Smooth muscle cell (in vitro differentiated cells): ENCODE results near the gene IL1R1. TPM values are rescaled to one million over a fixed set of nuclear protein-coding genes. Genes with fewer than 3 reads are reported as not detected.

Experiments used
- DNase-seq: peaks from one replicate; lab custom pipeline; 2025; ENCODE audit not compliant: unreplicated experiment; lab: John Stamatoyannopoulos, UW
- H2AFZ ChIP-seq: fragments of 200-600 bp; sonication (generic); 2 replicates; pipeline ENCODE4 v1.6.0; 2016; ENCODE audit warnings: antibody characterized with exemption, low read depth, mild to moderate bottlenecking
- H3F3A ChIP-seq: fragments of 200-600 bp; sonication (generic); 2 replicates; pipeline ENCODE4 v1.6.0; 2017; ENCODE audit warnings: antibody characterized with exemption, low read depth
- H3K27ac ChIP-seq: fragments of 200-600 bp; sonication (generic); 2 replicates; pipeline ENCODE4 v1.5.1; 2016; ENCODE audit warnings: low read depth, mild to moderate bottlenecking
- H3K27me3 ChIP-seq: fragments of 200-600 bp; sonication (generic); 2 replicates; pipeline ENCODE4 v1.6.1; 2016; ENCODE audit warnings: low read depth, mild to moderate bottlenecking
- H3K36me3 ChIP-seq: fragments of 200-600 bp; sonication (generic); 2 replicates; pipeline ENCODE4 v1.5.1; 2016; ENCODE audit warnings: low read depth
- H3K4me1 ChIP-seq: fragments of 200-600 bp; sonication (generic); 2 replicates; pipeline ENCODE4 v1.5.1; 2016; ENCODE audit warnings: low read depth
- H3K4me2 ChIP-seq: fragments of 200-600 bp; sonication (generic); 2 replicates; pipeline ENCODE4 v1.6.0; 2016; ENCODE audit warnings: mild to moderate bottlenecking
- H3K4me3 ChIP-seq: fragments of 200-600 bp; sonication (generic); 2 replicates; pipeline ENCODE4 v1.5.1; 2016; ENCODE audit warnings: mild to moderate bottlenecking
- H3K79me2 ChIP-seq: fragments of 200-600 bp; sonication (generic); 2 replicates; pipeline ENCODE4 v1.6.0; 2016; ENCODE audit warnings: low read depth, mild to moderate bottlenecking
- H3K9ac ChIP-seq: fragments of 200-600 bp; sonication (generic); 2 replicates; pipeline ENCODE4 v1.6.0; 2016; ENCODE audit warnings: low read depth
- H3K9me3 ChIP-seq: fragments of 200-600 bp; sonication (generic); replicated peaks from 2 replicates; pipeline ENCODE4 v1.5.1; 2016; ENCODE audit warnings: low read depth
- H4K20me1 ChIP-seq: fragments of 200-600 bp; sonication (generic); 2 replicates; pipeline ENCODE4 v1.6.0; 2016; ENCODE audit warnings: low read depth
- WGBS: methylation state at CpG from one replicate; pipeline ENCODE4 v1.1.7; 2016; ENCODE audit warnings: low lambda C conversion rate; 5-methylcytosine and 5-hydroxymethylcytosine counted together
- polyA plus RNA-seq: library from polyadenylated mRNA; unstranded; fragments of >200 nt; fragmentation: Nextera tagmentation; extraction: Ambion mirVana; gene quantifications from 2 replicates; pipeline ENCODE4 v1.2.1, GENCODE V29; 2016
- total RNA-seq: library from RNA; depleted of rRNA; stranded (reverse); fragments of >200 nt; gene quantifications from 2 replicates; pipeline ENCODE4 v1.2.3, GENCODE V29; 2014
- TF ChIP-seq, protein P1 (sequence below): fragments of 200-600 bp; sonication (generic); IDR thresholded peaks from 2 replicates; pipeline ENCODE4 v1.5.1; 2017; ENCODE audit warnings: borderline replicate concordance, mild to moderate bottlenecking, antibody characterized with exemption; ENCODE audit not compliant: insufficient read depth, poor library complexity, severe bottlenecking

IL1R1 gene
- total and polyA plus RNA-seq, 2 experiments from 2014 or later, result 26.8 to 32.4 TPM

GRCh38 chr2:102126660-102127059 is 15.9 kb upstream of the IL1R1 start:
- TF ChIP-seq, protein P1, sequence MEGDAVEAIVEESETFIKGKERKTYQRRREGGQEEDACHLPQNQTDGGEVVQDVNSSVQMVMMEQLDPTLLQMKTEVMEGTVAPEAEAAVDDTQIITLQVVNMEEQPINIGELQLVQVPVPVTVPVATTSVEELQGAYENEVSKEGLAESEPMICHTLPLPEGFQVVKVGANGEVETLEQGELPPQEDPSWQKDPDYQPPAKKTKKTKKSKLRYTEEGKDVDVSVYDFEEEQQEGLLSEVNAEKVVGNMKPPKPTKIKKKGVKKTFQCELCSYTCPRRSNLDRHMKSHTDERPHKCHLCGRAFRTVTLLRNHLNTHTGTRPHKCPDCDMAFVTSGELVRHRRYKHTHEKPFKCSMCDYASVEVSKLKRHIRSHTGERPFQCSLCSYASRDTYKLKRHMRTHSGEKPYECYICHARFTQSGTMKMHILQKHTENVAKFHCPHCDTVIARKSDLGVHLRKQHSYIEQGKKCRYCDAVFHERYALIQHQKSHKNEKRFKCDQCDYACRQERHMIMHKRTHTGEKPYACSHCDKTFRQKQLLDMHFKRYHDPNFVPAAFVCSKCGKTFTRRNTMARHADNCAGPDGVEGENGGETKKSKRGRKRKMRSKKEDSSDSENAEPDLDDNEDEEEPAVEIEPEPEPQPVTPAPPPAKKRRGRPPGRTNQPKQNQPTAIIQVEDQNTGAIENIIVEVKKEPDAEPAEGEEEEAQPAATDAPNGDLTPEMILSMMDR, result no peak
- H3K27ac ChIP-seq, result peak overlapping the region; percentile 82
- no peak overlapping the region for H2AFZ ChIP-seq
- H3K4me3 ChIP-seq, result no peak overlapping the region
- H4K20me1 ChIP-seq, result no peaks in the 10 kb centered on the region
- no peaks in the 10 kb centered on the region for H3K9me3 ChIP-seq
- WGBS, result 54% methylated on average over 2 of the region's 2 CpGs
- DNase-seq, result no peak
- peaks cover 5% of the 10 kb centered on the region for H3F3A ChIP-seq
- no peaks in the 10 kb centered on the region for H3K79me2 ChIP-seq
- no peaks in the 10 kb centered on the region for H3K36me3 ChIP-seq
- no peaks in the 10 kb centered on the region for H3K27me3 ChIP-seq
- H3K9ac ChIP-seq, result no peak overlapping the region
- no peaks in the 10 kb centered on the region for H3K4me1 ChIP-seq
- H3K4me2 ChIP-seq, result peak overlapping the region; percentile 49

DNA sequence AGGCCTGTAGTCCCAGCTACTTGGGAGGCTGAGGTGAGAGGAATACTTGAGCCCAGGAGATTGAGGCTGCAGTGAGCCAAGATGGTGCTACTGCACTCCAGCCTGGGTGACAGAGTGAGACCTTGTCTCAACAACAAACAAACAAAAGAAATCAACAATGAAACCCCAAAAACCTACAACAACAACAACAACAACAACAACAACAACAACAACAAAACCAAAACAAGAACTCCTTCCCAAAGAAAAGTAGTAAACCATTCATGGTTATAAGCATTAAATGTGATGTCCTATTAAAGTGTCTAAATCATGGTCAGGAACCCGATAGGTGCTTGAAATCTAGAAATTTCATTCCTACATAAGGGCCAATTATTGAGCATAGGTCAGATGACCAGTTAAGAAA is 13.5 kb upstream of the IL1R1 start:
- Histone ChIP-seq H3K4me1 (no peaks in the 10 kb centered on the region), H3K9me3 (no peaks in the 10 kb centered on the region), H3K27me3 (no peaks in the 10 kb centered on the region), H3K4me3 (no peak overlapping the region), H3K27ac (no peak overlapping the region), H2AFZ (no peak overlapping the region), H3K9ac (no peak overlapping the region), H3F3A (peaks cover 4% of the 10 kb centered on the region), H4K20me1 (no peaks in the 10 kb centered on the region), H3K79me2 (no peaks in the 10 kb centered on the region), H3K4me2 (no peak overlapping the region), H3K36me3 (no peaks in the 10 kb centered on the region)
- WGBS, result 97% methylated on average over 1 of the region's 1 CpG
- TF ChIP-seq, protein P1, result no peak
- DNase-seq, result no peak

DNA sequence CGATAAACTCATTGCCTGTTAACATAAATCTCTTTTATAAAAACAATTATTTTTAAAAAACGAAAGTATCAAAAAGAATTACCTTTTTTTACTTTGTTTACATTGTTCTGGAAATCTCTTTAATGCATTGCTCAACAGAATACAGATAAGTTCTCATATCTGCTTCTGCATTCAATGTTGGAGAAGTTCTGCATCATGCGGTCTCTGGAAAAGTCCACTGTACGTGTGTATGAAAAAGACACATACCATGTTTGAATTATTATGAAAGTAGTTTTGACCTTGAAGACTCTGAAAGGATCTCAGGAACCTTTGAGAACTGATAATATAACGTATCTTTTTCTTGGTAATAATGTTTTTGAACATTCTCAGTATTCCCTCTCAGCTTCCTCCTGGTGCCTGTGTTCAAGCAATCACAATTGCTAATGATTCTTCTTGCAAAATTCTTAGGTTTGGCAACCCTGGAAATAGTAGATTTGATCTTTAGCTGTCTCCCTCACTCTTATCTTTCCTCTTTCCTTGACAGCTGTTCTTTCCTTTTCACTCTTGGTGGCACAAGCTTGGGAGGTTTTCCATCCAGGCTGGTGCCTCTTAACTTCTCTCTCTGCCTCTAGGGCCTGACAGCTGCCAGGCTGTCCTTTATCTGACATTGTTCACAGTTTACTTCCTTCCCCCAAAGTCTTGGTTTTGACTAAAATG is 12.4 kb upstream of the IL1R1 start:
- Histone ChIP-seq H3K27me3 (no peaks in the 10 kb centered on the region), H3K9ac (no peak overlapping the region), H3K4me3 (no peak overlapping the region), H3K4me2 (peak overlapping the region; percentile 23), H3K9me3 (no peaks in the 10 kb centered on the region), H3K27ac (peak overlapping the region; percentile 46), H3K36me3 (no peaks in the 10 kb centered on the region), H3K4me1 (no peaks in the 10 kb centered on the region), H3F3A (peaks cover 4% of the 10 kb centered on the region), H4K20me1 (no peaks in the 10 kb centered on the region), H2AFZ (no peak overlapping the region), H3K79me2 (no peaks in the 10 kb centered on the region)
- WGBS, result 80% methylated on average over 5 of the region's 5 CpGs
- TF ChIP-seq, protein P1, result no peak
- DNase-seq, result no peak

DNA sequence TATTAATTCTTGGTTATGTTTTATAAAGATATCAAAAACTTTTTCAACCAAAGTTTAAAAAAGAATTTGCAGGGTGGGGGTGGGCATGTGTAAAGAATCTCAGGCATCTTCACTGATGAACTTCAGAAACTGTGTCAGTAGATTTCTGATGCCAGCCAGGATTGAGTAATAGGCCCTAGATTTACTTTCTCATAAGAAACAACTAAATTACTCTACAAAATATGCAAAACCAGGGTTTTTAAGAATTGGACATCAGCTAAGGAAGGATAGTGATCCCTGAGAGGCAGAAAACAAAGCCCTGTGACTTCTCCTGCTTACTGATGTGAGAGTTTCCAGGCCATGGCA is 11.9 kb upstream of the IL1R1 start:
- Histone ChIP-seq H3K9me3 (no peaks in the 10 kb centered on the region), H3K27me3 (no peaks in the 10 kb centered on the region), H2AFZ (no peak overlapping the region), H4K20me1 (no peaks in the 10 kb centered on the region), H3K4me2 (peak overlapping the region; percentile 23), H3F3A (peaks cover 4% of the 10 kb centered on the region), H3K4me1 (no peaks in the 10 kb centered on the region), H3K36me3 (no peaks in the 10 kb centered on the region), H3K27ac (peak overlapping the region; percentile 46), H3K79me2 (no peaks in the 10 kb centered on the region), H3K4me3 (no peak overlapping the region), H3K9ac (no peak overlapping the region)
- TF ChIP-seq, protein P1, result no peak
- DNase-seq, result no peak
